A549 treated with Mapracorat at 1 μM for 4 hours (cell line): Measurements from ENCODE around the gene TMEM238L. TPM values are rescaled to one million over a fixed set of nuclear protein-coding genes. Genes with fewer than 3 reads are reported as not detected.

Source experiments
- total RNA-seq: library from RNA; stranded (reverse); fragments of 200-300 nt; extraction: Qiagen RNA extraction; gene quantifications from 5 replicates; pipeline ENCODE4 v1.2.3, GENCODE V29; 2022

Gene TMEM238L
- total RNA-seq, result not detected in 5 replicates

GRCh38 chr17:10803830-10804475, at the start of gene TMEM238L:
Gene TMEM238L (minus strand): TSS chr17:10804099. CDS start chr17:10803963, 136 bp downstream.

GRCh38 chr17:10837921-10838320, 34.0 kb upstream of the TMEM238L start, which contains the start of gene PIRT:
Gene PIRT (minus strand): TSS chr17:10838087. CDS start chr17:10825645, 12,442 bp downstream.

Other genes starting within 250 kb of the TMEM238L start
- gene MYH3, start 146.8 kb downstream of the TMEM238L start, total RNA-seq, result 0.72 to 1.6 TPM (median 0.74 TPM) in 5 replicates
- gene SCO1, start 106.6 kb downstream of the TMEM238L start, total RNA-seq, result 46.8 to 60.0 TPM (median 59.4 TPM) in 5 replicates
- gene ADPRM, start 106.5 kb downstream of the TMEM238L start, total RNA-seq, result 6.6 to 9.2 TPM (median 8.7 TPM) in 5 replicates
- 1.6 to 4.9 TPM (median 3.5 TPM) in 5 replicates for gene TMEM220, start 74.1 kb downstream of the TMEM238L start, total RNA-seq
- gene PIRT, start 34.0 kb upstream of the TMEM238L start, total RNA-seq, result not detected in 5 replicates